ENCODE results near the gene SYT12. TPM values are rescaled to one million over a fixed set of nuclear protein-coding genes. Genes with fewer than 3 reads are reported as not detected.

SYT12 gene
- total and polyA plus RNA-seq, 2 of the 8 experiments (the other 6 are each of a cell fraction or from before 2014, with no cell fraction given), result 1.4 to 3.3 TPM

DNA sequence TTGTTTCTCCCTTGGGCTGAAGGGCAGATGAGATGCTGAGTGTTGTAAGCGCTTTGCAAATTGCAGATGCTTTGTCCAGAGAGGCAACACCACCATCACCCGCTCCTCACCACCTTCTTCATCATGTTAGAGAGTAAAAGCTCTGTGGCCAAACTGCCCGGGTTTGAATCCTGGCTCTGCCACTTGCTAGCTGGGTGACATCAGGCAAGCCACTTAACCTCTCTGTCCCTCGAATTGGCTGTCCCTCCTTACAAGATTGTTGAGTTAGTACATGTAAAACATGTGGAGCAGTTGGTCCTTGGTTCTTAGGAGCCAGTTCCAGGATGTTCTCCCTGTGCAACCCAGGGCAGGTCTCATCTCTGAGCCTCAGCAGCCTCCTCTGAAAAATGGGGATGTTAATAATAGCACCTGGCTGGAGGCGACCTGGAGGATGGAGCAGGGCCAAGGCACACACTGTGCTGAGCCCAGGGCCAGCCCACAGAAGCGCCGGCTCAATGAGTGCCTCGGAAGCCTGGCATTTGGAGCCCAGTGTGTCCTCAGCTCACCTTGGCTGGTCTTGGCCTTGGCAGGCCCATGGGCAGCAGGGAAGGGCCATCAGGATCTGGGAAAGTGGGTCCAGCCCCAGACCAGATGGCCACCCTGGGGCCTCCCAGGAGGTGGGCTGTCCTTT, 37.3 kb upstream of the SYT12 start:
- CTCF ChIA-PET (ENCODE audit: partially characterized antibody), result interaction anchor here (0.6 to 5.6 kb wide), 8 partner anchors 9 to 133 kb away, joined by 3 to 45 read pairs (median 5); partner anchors contain the start of gene C11orf86
- peaks cover 0 to 6% (median 5%) of the 10 kb centered on the region in 4 experiments; a peak in 6 of 7 replicates for H3K4me1 ChIP-seq (replicated peaks in 1 of 4; ENCODE audit: control insufficient read depth in 3 of 4, insufficient read depth in 4 of 4, low read length in 3 of 4)

More for the DNA sequence above, 37.3 kb upstream of the SYT12 start:
- Histone ChIP-seq H2BK120ac (replicated peaks; ENCODE audit: low read depth, low read length) (no peak overlapping the region), H4K20me1 (replicated peaks in 1 of 2; ENCODE audit: control insufficient read depth in 1 of 2, insufficient read depth in 2 of 2, low read length in 2 of 2) (no peaks in the 10 kb centered on the region), H3K27ac (ENCODE audit: low read depth, low read length) (no peak overlapping the region), H3K4me2 (ENCODE audit: insufficient read depth in 1 of 2, low read depth in 2 of 2, low read length in 2 of 2) (no peak overlapping the region), H3K4ac (replicated peaks; ENCODE audit: insufficient read length, low read depth, low read length) (no peak overlapping the region), H3K14ac (ENCODE audit: insufficient read length) (no peak overlapping the region), H3K56ac (replicated peaks; ENCODE audit: insufficient read length, low read depth, low read length) (no peak overlapping the region), H2AFZ (ENCODE audit: low read length) (no peak overlapping the region), H4K91ac (replicated peaks; ENCODE audit: insufficient read length, low read length) (no peak overlapping the region), H4K5ac (ENCODE audit: insufficient read length, low read depth, low read length) (no peak overlapping the region), H2BK12ac (ENCODE audit: low read depth, low read length) (peak overlapping the region; percentile 94; the same call in 1 of the 2 replicates), H2BK20ac (ENCODE audit: low read length) (peak overlapping the region; percentile 86; the same call in 1 of the 2 replicates), H3K9me3 (ENCODE audit: insufficient read depth in 2 of 2, low read depth in 1 of 2, low read length in 1 of 2) (no peaks in the 10 kb centered on the region), H3K18ac (ENCODE audit: extremely low read depth, low read length) (no peak overlapping the region), H2BK5ac (ENCODE audit: low read depth, low read length) (no peak overlapping the region; the same call in 1 of the 2 replicates), H3K27me3 (replicated peaks in 1 of 4; ENCODE audit: control insufficient read depth in 3 of 4, extremely low read depth in 1 of 4, insufficient read depth in 3 of 4, low read length in 3 of 4) (no peaks in the 10 kb centered on the region), H3K4me3 (ENCODE audit: extremely low read depth in 1 of 4, insufficient read depth in 2 of 4, low read depth in 3 of 4, low read length in 4 of 4) (no peak overlapping the region), H4K8ac (ENCODE audit: extremely low read depth, insufficient read depth, low read length) (no peak overlapping the region; the same call in 1 of the 2 replicates), H3K23ac (ENCODE audit: insufficient read length) (no peak overlapping the region), H2AK5ac (ENCODE audit: low read depth, low read length) (0 out of 2 replicates have a peak overlapping the region, but pooled peaks have one; percentile 93), H3K79me1 (ENCODE audit: low read depth, low read length) (no peaks in the 10 kb centered on the region), H2BK15ac (ENCODE audit: low read length) (no peak overlapping the region), H3K9ac (replicated peaks in 1 of 4; ENCODE audit: extremely low read depth in 1 of 4, low read depth in 3 of 4, low read length in 3 of 4) (no peak overlapping the region), H3K23me2 (ENCODE audit: low read depth, low read length) (no peaks in the 10 kb centered on the region), H3K36me3 (ENCODE audit: control insufficient read depth in 2 of 4, insufficient read depth in 4 of 4, low read length in 3 of 4) (no peaks in the 10 kb centered on the region), H3K79me2 (ENCODE audit: control insufficient read depth in 1 of 2, insufficient read depth in 2 of 2, low read length in 2 of 2) (no peaks in the 10 kb centered on the region)
- no peak for DNase-seq (ENCODE audit: low read depth in 1 of 2, low spot score in 2 of 2)
- FAIRE-seq, result no peak
- POLR2A ChIA-PET (ENCODE audit: partially characterized antibody), result interaction anchor here (0.8 to 4.0 kb wide), 2 partner anchors 9 to 19 kb away, joined by 3 to 14 read pairs; partner anchors contain the start of gene C11orf86
- no peak for TF ChIP-seq MAFK (IDR thresholded peaks at IDR 0.05; ENCODE audit: low read depth, low read length)
- 89% methylated on average over 8 of the region's 8 CpGs; no CpG with 5 or more reads in 1 of the 2 experiments for WGBS, 2 experiments (ENCODE audit: extremely low coverage in 1 of 2, insufficient coverage in 1 of 2, insufficient read length in 1 of 2, insufficient replicate concordance in 2 of 2, low coverage in 1 of 2, low lambda C conversion rate in 2 of 2, missing lambda C conversion rate in 1 of 2)
